Spinal cord (tissue), 10 donors: ENCODE results near the gene SFR1. TPM values are rescaled to one million over a fixed set of nuclear protein-coding genes. Genes with fewer than 3 reads are reported as not detected.

Experiments used
- DNase-seq, 6 donors: peaks; one replicate each; pipeline versions ENCODE4 v3.0.0 to v3.0.0-alpha.2; 2013 to 2015; ENCODE audit warnings: low spot score in 6 of 6, low read depth in 4 of 6
- H3K27ac ChIP-seq: one replicate; pipeline ENCODE4 v1.5.1; 2013; ENCODE audit warnings: low read depth, low read length, control low read depth
- H3K27me3 ChIP-seq: one replicate; pipeline ENCODE4 v1.6.1; 2013; ENCODE audit warnings: low read length; ENCODE audit not compliant: control insufficient read depth, insufficient read depth
- H3K36me3 ChIP-seq: one replicate; pipeline ENCODE4 v1.6.1; 2013; ENCODE audit warnings: low read length; ENCODE audit not compliant: control insufficient read depth, insufficient read depth
- H3K4me1 ChIP-seq: one replicate; pipeline ENCODE4 v1.6.1; 2013; ENCODE audit warnings: low read length; ENCODE audit not compliant: control insufficient read depth, insufficient read depth
- H3K4me3 ChIP-seq: one replicate; pipeline ENCODE4 v1.5.1; 2013; ENCODE audit warnings: low read depth, low read length, control low read depth
- H3K9me3 ChIP-seq: one replicate; pipeline ENCODE4 v1.6.1; 2013; ENCODE audit warnings: low read length; ENCODE audit not compliant: control insufficient read depth, insufficient read depth
- WGBS: methylation state at CpG from one replicate; pipeline ENCODE4 v1.1.5; 2013; ENCODE audit warnings: missing lambda C conversion rate; ENCODE audit not compliant: insufficient coverage; 5-methylcytosine and 5-hydroxymethylcytosine counted together
- long read RNA-seq, 4 donors: transcript quantifications; one replicate each; lab custom pipeline, GENCODE V29; 2026
- polyA plus RNA-seq, 2 donors: library from polyadenylated mRNA; unstranded; fragments of 120-200 nt; gene quantifications; one replicate each; pipeline ENCODE4 v1.2.1, GENCODE V29; 2013; ENCODE audit not compliant: insufficient read length in 2 of 2
- total RNA-seq, 2 donors: library from RNA; depleted of rRNA in 1 of 2; stranded (reverse); fragments of 120-200 nt in 1 of 2; fragments of >200 nt in 1 of 2; gene quantifications; one replicate each; pipeline versions ENCODE4 v1.2.3 to v1.2.4, GENCODE V29; 2013 to 2014
- donor health status: healthy.

Gene SFR1, protein sequence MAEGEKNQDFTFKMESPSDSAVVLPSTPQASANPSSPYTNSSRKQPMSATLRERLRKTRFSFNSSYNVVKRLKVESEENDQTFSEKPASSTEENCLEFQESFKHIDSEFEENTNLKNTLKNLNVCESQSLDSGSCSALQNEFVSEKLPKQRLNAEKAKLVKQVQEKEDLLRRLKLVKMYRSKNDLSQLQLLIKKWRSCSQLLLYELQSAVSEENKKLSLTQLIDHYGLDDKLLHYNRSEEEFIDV
- total RNA-seq (10 to 100 TPM; 11.1 to 11.6 TPM), polyA plus RNA-seq (1 to 10 TPM; 6.7 to 6.9 TPM)
- long read RNA-seq, donor 1, partial matches to known transcripts, result 0 of 3 reads
- long read RNA-seq, donor 1, other reads (novel, unspliced or antisense), result 0 of 3 reads
- long read RNA-seq, donor 2, partial matches to known transcripts, result 0 of 2 reads
- long read RNA-seq, donor 2, other reads (novel, unspliced or antisense), result 0 of 2 reads
- long read RNA-seq, donor 3, partial matches to known transcripts, result 0 of 2 reads
- long read RNA-seq, donor 3, other reads (novel, unspliced or antisense), result 0 of 2 reads
- long read RNA-seq, donor 4, partial matches to known transcripts, result 0 of 7 reads
- long read RNA-seq, donor 4, other reads (novel, unspliced or antisense), result 0 of 7 reads

DNA sequence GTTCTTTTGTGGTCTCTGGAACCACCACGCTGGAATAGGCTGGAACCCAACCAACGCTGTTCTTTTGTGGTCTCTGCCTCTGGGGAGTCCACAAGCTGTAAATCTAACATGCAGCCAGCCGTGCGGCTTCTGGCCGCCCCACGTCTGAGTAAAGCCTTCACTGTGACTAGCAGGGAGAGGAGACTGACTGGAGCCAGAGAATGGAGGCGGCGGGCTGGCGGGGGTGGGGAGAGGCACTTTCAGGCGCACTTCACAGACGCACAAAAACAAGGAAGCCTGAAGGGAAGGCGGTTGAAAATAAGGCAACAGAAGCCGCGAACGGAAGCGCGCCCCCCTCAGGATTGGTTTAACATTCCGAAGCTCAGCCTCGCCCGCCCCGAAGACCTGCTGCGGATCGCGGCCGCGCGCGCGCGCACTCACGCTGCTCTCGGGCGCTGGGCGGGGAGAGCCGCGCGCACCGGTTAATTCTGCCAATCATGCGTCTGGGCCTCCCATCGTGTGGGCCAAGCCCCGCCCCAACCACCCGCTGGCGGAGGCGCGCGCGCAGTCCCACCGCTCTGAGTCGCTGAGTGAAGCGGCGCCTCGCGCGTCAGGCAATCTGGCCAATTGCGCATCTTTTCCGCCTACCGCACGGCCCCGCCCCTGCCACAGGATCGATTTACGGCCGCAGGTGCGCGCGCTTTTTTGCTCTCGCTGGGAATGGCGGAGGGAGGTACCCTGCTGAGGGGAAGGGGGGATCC, at the start of gene SFR1:
TSS of gene SFR1 (plus strand) at position 687 of the 740 bp plus-strand sequence. CDS start at position 700, 13 bp downstream.
- peak within 1 kb of the TSS; percentile 99 for H3K27ac ChIP-seq
- peak within 1 kb of the TSS; percentile 81 for H3K4me3 ChIP-seq
- H3K4me1 ChIP-seq, result peaks cover 4% of the 10 kb centered on the region
- under 1% methylated on average over 67 of the region's 67 CpGs for WGBS
- no peaks in the 10 kb centered on the region for H3K9me3 ChIP-seq
- H3K36me3 ChIP-seq, result no peaks in the 10 kb centered on the region
- peak; percentile 93 to 100 (median 97) for DNase-seq
- peaks cover 3% of the 10 kb centered on the region for H3K27me3 ChIP-seq

DNA sequence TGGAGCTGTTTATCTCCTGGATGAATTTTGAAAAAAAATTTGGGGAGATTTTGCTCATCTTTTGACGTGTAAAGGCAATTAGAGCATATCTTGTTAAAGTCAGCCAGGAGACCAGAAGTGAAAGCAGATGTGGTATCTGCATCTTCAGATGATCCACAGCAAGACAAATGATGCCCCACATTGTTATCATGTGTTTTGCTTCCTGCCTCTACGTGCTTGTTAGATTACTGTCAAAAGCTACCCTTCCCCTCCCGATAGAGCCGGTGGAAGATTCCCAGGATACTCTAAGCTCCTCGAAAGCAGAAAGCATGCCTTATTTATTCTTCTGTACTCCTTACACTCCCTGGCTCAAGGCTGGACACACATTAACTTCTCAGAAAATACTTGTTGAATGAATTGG, 49.2 kb upstream of the SFR1 start:
- 72% methylated on average over 3 of the region's 5 CpGs for WGBS
- no peak overlapping the region for H3K27ac ChIP-seq
- no peak for DNase-seq
- H3K4me3 ChIP-seq, result no peak overlapping the region
- no peaks in the 10 kb centered on the region for H3K36me3 ChIP-seq
- no peaks in the 10 kb centered on the region for H3K27me3 ChIP-seq
- peaks cover 16% of the 10 kb centered on the region for H3K4me1 ChIP-seq
- H3K9me3 ChIP-seq, result no peaks in the 10 kb centered on the region

DNA sequence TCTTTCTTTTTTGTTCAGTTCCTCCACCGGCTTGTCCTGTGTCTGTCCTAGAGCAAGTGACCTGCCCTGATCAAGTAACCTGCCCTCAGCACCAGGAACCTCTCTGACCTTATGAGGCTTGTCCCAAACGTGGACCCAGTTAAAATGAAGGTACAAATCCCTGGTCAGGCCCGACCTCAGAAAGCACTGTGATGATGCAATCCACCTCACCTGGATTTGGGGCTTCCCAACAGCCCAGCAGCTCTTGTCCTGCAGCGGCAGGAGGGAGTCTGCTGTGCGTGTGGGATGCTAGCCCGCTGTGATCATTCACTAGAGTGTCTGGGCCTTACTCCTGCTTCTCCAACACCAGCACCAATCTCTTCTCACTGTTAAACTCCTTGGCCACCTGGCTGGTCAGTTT, 47.5 kb upstream of the SFR1 start:
- no peak for DNase-seq
- no peak overlapping the region for H3K27ac ChIP-seq
- H3K27me3 ChIP-seq, result no peaks in the 10 kb centered on the region
- peaks cover 17% of the 10 kb centered on the region for H3K4me1 ChIP-seq
- no peaks in the 10 kb centered on the region for H3K36me3 ChIP-seq
- H3K4me3 ChIP-seq, result no peak overlapping the region
- WGBS, result 95% methylated on average over 6 of the region's 6 CpGs
- no peaks in the 10 kb centered on the region for H3K9me3 ChIP-seq

DNA sequence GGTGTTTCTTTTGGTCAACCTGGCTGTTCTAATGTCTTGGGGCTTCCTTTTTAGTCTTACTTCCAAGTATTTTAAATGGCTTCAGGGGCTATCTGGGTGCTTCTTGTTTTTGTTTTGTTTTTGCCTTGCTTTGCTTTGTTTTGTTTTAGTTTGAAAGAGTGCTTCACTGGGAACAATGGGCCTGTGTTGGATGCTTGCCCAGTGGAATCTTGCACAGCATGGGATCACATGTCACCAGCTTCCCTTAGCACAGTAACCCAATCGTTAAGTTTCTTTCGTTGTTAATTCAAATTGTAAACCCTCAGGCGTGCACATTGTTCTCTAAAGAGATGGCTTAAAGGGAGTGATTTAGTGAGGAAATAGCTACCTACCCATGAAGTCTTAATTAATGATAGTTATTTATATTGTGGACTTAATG, 45.2 kb upstream of the SFR1 start:
- no peak overlapping the region for H3K27ac ChIP-seq
- WGBS, result no CpG with 5 or more reads among the region's 3 CpGs
- H3K27me3 ChIP-seq, result no peaks in the 10 kb centered on the region
- H3K36me3 ChIP-seq, result no peaks in the 10 kb centered on the region
- peaks cover 17% of the 10 kb centered on the region for H3K4me1 ChIP-seq
- H3K9me3 ChIP-seq, result no peaks in the 10 kb centered on the region
- no peak overlapping the region for H3K4me3 ChIP-seq
- DNase-seq, result peak; percentile 29 to 89 (median 54)

DNA sequence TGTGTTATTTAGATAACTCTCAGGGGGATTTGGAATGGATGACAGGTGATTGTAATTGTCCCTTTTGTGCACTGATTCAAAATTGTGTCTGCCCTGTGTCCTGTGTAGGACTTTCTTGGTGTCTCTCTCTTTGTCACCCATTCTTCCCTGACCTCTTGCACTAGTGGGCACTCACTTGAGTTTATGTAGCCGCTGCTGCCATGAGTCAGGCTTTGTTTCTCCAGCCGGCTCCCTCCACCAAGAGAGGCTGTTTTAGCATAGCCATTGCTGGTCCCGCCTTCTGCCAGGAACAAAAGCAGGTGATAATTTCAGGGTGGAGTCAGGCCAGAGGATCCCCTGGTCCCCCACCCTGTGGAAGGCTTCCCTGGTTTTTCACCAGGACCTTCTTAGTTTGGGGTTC, 44.7 kb upstream of the SFR1 start:
- Histone ChIP-seq H3K4me3 (no peak overlapping the region), H3K9me3 (no peaks in the 10 kb centered on the region)
- WGBS, result 37% methylated on average over 3 of the region's 3 CpGs

DNA sequence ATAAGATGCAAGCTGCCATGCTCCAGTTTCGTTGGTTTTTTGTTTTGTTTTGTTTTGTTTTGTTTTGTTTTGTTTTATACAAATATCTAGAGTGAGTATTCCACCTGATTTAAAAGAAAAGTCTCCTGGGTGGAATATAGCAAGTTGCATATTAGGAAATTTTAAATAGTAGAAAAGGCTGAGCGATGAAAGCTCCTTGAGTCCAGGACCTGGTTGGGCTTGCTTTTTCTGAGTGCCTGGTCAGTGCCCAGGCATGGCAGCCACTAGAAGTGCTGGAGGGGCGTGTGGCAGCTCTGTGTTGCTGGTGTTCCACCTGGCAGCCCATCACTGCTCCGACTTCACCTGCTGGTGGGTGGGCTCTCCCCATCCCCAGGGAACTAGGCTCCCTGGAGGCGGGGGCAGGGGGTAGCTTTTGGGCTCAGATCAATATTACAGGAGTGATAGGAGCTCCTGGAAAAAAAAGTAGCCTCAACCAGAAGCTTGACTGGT, 44.3 kb upstream of the SFR1 start:
- Histone ChIP-seq H3K4me3 (no peak overlapping the region), H3K27me3 (no peaks in the 10 kb centered on the region), H3K36me3 (no peaks in the 10 kb centered on the region), H3K4me1 (peaks cover 17% of the 10 kb centered on the region), H3K9me3 (no peaks in the 10 kb centered on the region), H3K27ac (no peak overlapping the region)
- no peak for DNase-seq
- WGBS, result 100% methylated on average over 2 of the region's 5 CpGs

More for the DNA sequence above, 44.7 kb upstream of the SFR1 start:
- Histone ChIP-seq H3K4me1 (peaks cover 17% of the 10 kb centered on the region), H3K27me3 (no peaks in the 10 kb centered on the region), H3K27ac (no peak overlapping the region), H3K36me3 (no peaks in the 10 kb centered on the region)
- DNase-seq, result peak in 1 of 6 donors; percentile 6

DNA sequence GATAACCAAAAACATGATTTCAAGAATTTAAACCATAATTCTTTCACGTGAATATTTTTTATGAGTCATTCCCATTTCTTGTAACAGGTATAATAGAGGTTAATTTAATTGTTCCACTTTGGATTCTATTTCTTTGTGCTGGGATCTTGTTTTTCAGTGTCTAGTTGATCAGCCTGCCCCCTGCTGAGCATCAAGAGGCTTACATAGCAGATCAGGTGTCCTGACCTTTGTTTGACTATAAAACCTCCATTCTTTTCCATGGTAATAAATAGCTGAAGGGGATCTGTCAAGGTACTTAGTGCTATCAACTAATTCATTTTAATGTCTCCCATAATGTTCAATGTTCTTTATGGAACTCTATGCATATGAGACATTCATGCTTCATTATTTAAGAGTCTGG, 41.2 kb upstream of the SFR1 start:
- no CpG with 5 or more reads among the region's 1 CpG for WGBS
- no peak overlapping the region for H3K27ac ChIP-seq
- H3K4me1 ChIP-seq, result peaks cover 17% of the 10 kb centered on the region
- H3K4me3 ChIP-seq, result no peak overlapping the region
- no peaks in the 10 kb centered on the region for H3K9me3 ChIP-seq
- H3K27me3 ChIP-seq, result no peaks in the 10 kb centered on the region
- peak in 1 of 6 donors; percentile 42 for DNase-seq
- no peaks in the 10 kb centered on the region for H3K36me3 ChIP-seq

DNA sequence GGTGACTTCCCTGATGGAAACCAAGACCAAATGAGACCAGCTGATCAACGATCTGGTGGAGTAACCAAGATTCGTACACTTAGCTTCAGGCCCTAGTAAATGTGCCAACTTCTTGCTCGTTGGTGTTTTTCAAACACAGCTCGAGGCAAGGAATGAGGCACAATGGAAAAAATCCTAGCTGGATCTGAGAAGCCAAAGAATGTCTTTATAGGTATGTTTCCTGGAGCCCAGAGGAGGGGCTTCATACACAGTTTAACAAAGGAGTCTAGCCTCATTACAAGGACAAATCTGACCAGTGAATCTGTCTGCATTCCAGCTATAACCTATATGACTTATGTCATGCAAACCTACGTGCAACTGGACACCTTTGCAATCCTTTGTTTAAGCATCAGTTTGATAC, 40.0 kb upstream of the SFR1 start:
- H3K27ac ChIP-seq, result no peak overlapping the region
- no peak overlapping the region for H3K4me3 ChIP-seq
- peaks cover 3% of the 10 kb centered on the region for H3K27me3 ChIP-seq
- H3K4me1 ChIP-seq, result peaks cover 10% of the 10 kb centered on the region
- 94% methylated on average over 4 of the region's 5 CpGs for WGBS
- DNase-seq, result no peak
- no peaks in the 10 kb centered on the region for H3K9me3 ChIP-seq
- no peaks in the 10 kb centered on the region for H3K36me3 ChIP-seq

DNA sequence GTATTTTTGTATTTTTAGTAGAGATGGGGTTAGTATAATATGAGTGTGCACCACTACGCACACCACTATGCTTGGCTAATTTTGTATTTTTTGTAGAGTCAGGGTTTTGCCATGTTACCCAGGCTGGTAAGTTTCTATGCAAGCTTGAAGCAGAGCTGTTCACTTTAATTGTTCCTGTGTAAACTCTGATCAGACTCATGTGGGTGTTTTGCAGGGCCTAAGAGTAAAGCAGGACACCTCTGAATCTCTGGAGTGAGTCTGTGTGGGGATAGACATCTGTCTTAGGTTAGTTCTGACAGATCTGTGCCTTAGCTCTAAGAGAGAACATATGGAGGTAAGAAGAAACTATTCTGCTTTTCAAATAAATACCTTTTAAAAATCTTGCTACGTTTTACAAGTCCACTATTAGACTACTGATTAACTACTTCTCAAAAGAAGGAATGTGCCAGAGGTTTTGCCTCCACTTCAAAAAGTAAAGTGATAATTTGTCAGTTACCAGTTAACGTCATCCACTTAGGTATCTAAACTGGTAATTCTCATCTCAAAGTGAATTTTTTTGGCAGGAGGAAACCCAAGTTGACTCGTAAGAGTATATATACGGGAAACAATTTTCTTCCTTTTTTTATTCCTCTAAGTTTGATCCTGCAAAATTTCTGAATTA, 37.4 kb upstream of the SFR1 start:
- Histone ChIP-seq H3K9me3 (no peaks in the 10 kb centered on the region), H3K36me3 (no peaks in the 10 kb centered on the region), H3K27ac (no peak overlapping the region), H3K4me1 (no peaks in the 10 kb centered on the region), H3K4me3 (no peak overlapping the region), H3K27me3 (peaks cover 3% of the 10 kb centered on the region)
- WGBS, result 100% methylated on average over 1 of the region's 5 CpGs
- no peak for DNase-seq
